NCI-H510A (cell line): ENCODE results near the gene HOXD11.

ENCODE experiments used
- DNase-seq: peaks from one replicate; lab custom pipeline; 2025; lab: John Stamatoyannopoulos, UW

HOXD11 gene

GRCh38 chr2:176120364-176121189 lies 13.5 kb downstream of the HOXD11 start:
- DNase-seq = no peak

DNA sequence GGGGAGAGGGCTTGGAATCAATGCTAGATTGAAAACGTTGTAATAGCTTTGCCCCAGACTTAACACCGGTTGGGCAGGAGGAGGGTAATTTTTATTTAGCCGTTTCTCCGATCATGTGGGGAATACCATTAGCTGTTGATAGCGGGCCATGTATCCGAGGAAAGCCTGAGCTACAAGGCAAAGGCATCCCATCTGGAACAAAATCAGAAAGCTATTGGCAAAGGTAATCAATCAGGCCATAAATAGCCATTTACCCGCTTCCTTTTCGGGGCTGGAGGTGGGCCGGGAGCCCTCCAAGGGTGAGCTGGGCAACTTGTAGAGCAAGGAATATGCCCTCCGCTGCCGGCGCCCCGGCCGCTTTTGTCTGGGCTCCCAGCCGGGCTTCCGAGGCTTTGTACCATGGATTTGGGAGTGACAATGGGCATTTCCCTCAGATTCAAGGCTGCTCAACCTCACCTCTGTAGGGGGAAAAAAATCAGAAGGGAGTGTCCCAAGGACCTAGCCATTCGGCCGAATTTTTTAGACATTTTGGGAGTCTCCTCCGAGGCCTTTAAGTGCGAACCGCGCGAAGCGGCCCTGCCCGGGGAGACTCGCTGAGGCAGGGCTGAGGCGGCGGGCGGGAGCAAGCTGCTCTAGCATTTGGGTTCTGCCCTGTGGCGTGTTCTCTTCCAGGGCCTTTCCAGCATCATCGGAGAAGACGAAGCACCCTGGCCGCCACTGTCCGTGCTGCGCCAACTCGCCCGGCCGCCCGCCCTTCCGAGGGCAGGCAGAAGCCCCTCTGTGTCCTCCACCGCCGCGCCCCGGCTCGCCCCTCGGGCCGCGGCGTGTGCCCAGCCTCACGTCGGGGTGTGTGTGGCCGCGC lies 14.3 kb downstream of the HOXD11 start:
- no peak for DNase-seq

DNA sequence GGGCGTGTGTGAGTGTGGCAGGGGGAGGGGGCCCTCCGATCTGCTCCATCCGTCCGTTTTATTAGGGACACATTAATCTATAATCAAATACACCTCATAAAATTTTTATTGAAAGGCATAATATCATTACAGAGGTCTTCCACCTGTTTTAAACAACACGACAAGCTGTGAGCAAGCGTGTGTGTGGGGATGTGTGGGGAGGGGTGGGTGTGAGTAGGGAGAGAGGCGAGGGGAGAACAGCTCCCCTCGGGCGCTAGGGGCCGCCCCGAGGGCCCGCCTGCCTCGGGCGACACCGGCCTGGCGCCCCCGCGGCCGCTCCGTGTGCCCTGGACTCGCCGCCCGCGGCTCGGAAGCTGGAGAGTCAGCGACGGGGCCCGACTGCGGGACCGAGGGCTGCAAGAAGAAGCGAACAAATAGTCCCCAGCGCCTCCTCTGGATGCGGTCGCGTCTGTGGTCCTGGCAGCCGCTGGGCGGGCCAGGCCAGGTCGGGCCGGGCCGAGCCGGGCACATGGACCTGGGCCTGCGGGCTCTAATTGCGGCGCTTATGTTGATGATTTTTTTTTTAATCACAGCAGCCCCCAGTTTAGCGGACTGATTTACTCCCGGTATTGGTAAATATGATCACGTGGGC lies 15.1 kb downstream of the HOXD11 start:
- peak; percentile 49 for DNase-seq

DNA sequence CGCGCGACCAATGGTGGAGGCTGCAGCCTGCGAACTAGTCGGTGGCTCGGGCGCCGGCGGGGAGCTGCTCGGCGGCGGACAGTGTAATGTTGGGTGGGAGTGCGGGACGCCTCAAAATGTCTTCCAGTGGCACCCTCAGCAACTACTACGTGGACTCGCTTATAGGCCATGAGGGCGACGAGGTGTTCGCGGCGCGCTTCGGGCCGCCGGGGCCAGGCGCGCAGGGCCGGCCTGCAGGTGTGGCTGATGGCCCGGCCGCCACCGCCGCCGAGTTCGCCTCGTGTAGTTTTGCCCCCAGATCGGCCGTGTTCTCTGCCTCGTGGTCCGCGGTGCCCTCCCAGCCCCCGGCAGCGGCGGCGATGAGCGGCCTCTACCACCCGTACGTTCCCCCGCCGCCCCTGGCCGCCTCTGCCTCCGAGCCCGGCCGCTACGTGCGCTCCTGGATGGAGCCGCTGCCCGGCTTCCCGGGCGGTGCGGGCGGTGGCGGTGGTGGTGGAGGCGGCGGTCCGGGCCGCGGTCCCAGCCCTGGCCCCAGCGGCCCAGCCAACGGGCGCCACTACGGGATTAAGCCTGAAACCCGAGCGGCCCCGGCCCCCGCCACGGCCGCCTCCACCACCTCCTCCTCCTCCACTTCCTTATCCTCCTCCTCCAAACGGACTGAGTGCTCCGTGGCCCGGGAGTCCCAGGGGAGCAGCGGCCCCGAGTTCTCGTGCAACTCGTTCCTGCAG lies 15.8 kb downstream of the HOXD11 start, which contains the start of gene HOXD9:
Gene HOXD9 (plus strand): TSS at position 37 of the 728 bp plus-strand sequence. CDS start 50 bp downstream, at position 87.
- DNase-seq = no peak

DNA sequence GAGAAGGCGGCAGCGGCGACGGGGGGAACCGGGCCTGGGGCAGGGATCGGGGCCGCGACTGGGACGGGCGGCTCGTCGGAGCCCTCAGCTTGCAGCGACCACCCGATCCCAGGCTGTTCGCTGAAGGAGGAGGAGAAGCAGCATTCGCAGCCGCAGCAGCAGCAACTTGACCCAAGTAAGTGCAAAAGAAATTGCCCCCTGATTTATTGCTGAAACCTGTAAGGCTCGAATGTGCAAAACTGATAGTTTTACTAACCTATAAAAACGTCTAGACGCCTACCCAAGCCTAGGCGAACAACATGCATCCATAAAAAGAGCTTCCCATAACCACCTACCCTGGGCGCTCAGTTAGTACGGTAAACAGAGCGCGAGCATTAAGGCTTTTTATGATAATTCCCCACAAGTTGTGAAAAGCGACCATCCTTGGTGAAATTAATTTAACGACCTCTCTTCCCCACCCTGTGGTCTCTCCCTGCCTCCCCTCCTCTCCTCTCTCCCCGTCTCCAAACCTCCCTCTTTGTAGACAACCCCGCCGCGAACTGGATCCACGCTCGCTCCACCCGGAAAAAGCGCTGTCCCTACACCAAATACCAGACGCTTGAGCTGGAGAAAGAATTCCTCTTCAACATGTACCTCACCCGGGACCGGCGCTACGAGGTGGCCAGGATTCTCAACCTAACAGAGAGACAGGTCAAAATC lies 16.5 kb downstream of the HOXD11 start:
- DNase-seq = no peak

- DNase-seq = no peak
Measured at GRCh38 chr2:176124110-176124946, 17.2 kb downstream of the HOXD11 start.

DNA sequence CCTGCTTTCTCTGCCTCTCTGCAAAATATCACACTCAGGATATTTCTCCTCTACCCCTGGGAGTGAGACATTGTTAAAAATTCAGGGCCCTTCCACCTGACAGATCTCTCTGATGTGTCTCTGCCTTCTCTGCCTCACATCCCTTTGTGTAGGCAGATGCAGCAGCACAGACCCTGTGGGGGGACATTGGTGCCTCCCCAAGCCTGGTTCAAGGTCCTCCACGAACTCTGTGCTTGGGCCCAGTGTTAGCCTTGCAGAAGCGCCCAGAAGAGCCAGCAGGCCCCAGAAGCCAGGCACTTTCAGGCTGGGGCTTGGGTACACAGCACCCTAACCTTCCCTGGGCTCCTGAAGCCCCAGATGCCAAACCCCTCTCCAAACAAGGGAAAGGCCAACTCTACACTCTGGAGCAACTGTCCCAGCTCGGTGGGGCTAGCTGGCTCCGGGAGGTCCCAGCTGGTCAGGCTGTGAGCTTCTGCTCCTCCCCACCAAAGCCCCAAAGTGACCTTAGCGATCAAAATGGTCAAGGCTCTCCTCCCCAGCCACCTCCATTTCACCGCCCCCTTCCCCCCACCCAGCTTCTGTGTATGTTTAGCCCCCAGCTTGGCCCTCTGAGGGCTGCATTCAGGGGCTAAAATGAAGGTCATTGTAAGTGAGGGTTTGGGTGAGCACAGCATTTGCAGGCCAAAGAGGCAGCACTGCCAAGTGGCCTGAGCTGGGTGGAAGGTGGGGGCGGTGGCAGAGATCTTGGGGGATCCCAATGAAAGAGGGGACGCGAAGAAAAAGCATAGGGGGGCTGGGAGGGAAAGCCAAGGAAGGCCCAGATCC lies 18.1 kb downstream of the HOXD11 start:
- no peak for DNase-seq

GRCh38 chr2:176125772-176126054 lies 18.6 kb downstream of the HOXD11 start:
- DNase-seq = no peak

- DNase-seq = no peak
Measured at GRCh38 chr2:176126929-176127773, 20.1 kb downstream of the HOXD11 start.

GRCh38 chr2:176127774-176128072 lies 20.6 kb downstream of the HOXD11 start:
- no peak for DNase-seq

- DNase-seq = no peak
Measured at GRCh38 chr2:176128172-176128981, 21.3 kb downstream of the HOXD11 start.

- DNase-seq = no peak
Measured at GRCh38 chr2:176128982-176129796, 22.1 kb downstream of the HOXD11 start, which contains the start of gene HOXD8. Gene HOXD8 (plus strand): TSS chr2:176129705. CDS start chr2:176130367, 662 bp downstream.

DNA sequence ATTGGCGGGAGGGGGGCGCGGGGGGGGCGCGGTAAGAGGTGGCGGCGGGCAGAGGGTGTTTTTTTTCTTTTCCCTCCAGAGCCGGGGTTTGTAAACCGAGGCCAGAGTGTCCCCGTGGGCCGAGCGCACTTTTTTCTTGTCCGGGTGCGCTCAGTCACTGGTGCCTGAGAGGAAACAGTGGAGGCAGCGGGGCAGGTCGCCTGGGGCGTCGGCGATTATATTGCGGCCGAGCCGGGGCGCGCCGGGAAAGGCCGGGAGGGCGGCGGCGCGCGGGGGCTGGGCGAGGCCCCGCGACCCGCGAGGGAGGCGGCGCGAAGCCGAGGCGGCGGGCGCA lies 22.7 kb downstream of the HOXD11 start:
- DNase-seq = no peak

DNA sequence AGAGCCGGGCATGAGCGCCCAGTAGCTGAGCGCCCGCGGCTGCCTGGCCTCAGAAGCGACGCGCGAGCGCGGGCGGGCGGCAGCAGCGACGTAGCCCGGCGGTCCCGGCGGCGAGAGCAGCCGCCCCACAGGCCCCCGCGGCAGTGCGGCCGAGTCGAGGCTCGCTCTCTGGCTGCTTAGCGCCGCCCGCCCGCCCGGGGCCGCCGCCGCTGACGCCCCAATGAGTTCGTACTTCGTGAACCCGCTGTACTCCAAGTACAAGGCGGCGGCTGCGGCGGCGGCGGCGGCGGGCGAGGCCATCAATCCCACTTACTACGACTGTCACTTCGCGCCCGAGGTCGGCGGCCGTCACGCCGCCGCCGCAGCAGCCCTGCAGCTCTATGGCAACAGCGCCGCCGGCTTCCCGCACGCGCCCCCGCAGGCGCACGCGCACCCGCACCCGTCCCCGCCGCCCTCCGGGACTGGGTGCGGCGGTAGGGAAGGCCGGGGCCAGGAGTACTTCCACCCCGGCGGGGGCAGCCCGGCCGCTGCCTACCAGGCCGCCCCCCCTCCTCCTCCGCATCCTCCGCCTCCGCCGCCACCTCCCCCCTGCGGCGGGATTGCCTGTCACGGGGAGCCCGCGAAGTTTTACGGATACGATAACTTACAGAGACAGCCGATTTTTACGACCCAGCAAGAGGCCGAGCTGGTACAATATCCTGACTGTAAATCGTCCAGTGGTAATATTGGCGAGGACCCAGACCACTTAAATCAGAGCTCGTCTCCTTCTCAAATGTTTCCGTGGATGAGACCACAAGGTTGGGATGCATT lies 23.3 kb downstream of the HOXD11 start:
- DNase-seq = no peak

DNA sequence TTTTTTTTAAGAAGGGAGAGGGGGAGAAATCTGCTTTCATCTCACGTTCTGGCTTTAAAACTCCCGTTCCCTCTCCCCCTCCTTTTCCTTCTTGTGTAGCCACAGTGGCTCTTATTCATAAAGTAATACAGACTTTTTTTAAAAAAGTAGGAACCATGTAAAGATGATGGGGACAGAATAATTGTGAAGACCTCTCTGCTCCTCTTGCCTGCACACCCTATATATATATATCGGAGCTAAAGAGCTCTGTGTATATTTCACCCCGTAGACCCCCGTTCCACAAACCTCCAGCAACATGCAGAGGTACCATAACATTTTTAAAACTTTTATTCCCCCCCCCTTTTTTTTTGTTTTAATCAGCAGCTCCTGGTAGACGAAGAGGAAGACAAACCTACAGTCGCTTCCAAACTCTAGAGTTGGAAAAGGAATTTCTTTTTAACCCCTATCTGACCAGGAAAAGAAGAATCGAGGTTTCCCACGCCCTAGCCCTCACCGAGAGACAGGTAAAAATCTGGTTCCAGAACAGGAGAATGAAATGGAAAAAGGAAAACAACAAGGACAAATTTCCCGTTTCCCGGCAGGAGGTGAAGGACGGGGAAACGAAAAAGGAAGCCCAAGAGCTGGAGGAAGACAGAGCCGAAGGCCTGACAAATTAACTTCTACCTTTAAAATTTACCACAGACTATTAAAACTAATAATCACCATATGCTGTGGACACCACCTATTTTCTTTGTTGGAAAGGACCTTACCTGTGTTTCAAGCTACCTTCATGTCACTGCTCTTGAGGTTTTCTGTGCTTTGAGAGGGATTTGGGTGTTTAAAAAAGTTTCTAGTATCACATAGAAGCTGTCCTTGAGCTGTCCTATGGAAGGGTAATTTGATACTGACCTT lies 24.1 kb downstream of the HOXD11 start:
- no peak for DNase-seq
